A549 (cell line): Measurements from ENCODE around the gene ZNF793.

Source experiments
- CBX2 ChIP-seq: fragments of 200-600 bp; sonication (generic); IDR thresholded peaks from 2 replicates; pipeline ENCODE4 v1.6.1; 2016; ENCODE audit warnings: low read depth, mild to moderate bottlenecking, borderline replicate concordance
- JUNB ChIP-seq: fragments of >200 bp; sonication (Bioruptor Twin); formaldehyde crosslinking; IDR thresholded peaks from 2 replicates; pipeline ENCODE4 v1.6.1; 2016
- MAFK ChIP-seq: fragments of 450-650 bp; IDR thresholded peaks from 2 replicates; pipeline ENCODE4 v1.6.1; 2014; ENCODE audit not compliant: partially characterized antibody
- MAZ ChIP-seq: fragments of 150-350 bp; IDR thresholded peaks from 2 replicates; pipeline ENCODE4 v1.6.1; 2014; ENCODE audit warnings: antibody characterized with exemption, low read depth, low read length, borderline replicate concordance
- MYC ChIP-seq: IDR thresholded peaks from 2 replicates; pipeline ENCODE4 v1.6.1; 2012; ENCODE audit warnings: mild to moderate bottlenecking, inconsistent platforms, low read length, improper control_type of control experiment, borderline replicate concordance
- POLR2A ChIP-seq: IDR thresholded peaks from 2 replicates; pipeline ENCODE4 v1.6.1; 2012; ENCODE audit warnings: mild to moderate bottlenecking, low read length
- RCOR1 ChIP-seq: fragments of 150-350 bp; IDR thresholded peaks from 2 replicates; pipeline ENCODE4 v1.6.1; 2014; ENCODE audit warnings: antibody characterized with exemption, low read length, low read depth
- TF ChIP-seq, protein P1 (sequence below): fragments of 200-600 bp; sonication (generic); IDR thresholded peaks from 2 replicates; pipeline ENCODE4 v1.6.1; 2016; ENCODE audit warnings: antibody characterized with exemption, mild to moderate bottlenecking, moderate library complexity
- TF ChIP-seq, protein P2 (sequence below): fragments of >200 bp; sonication (Bioruptor Twin); formaldehyde crosslinking; IDR thresholded peaks from 3 replicates; pipeline ENCODE4 v1.5.1; 2016
- TF ChIP-seq, protein P3 (sequence below): fragments of 450-650 bp; IDR thresholded peaks from 2 replicates; pipeline ENCODE4 v1.6.1; 2014; ENCODE audit warnings: antibody characterized with exemption
- TF ChIP-seq, protein P4 (sequence below): IDR thresholded peaks from 2 replicates; pipeline ENCODE4 v1.6.1; 2012

DNA sequence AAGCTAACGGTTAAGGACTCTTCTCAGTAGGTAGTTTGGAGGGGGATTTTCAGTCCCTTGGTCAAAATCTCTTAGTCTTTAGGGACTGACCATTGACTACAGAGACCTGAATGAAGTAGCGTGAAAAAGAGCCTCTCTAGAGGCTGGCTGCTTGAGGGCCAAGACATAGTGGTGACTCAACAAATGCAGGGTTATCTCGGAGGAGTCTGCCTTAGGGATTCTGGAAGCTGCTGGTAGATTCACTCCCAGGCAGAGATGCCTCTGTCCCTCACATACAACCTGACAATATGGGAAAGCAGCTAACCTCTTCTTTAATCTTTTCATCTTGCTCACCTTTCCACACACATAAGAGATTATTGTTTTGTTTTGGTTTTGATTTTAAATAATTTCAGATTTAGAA, 5.1 kb downstream of the ZNF793 start:
- TF ChIP-seq, protein P1, sequence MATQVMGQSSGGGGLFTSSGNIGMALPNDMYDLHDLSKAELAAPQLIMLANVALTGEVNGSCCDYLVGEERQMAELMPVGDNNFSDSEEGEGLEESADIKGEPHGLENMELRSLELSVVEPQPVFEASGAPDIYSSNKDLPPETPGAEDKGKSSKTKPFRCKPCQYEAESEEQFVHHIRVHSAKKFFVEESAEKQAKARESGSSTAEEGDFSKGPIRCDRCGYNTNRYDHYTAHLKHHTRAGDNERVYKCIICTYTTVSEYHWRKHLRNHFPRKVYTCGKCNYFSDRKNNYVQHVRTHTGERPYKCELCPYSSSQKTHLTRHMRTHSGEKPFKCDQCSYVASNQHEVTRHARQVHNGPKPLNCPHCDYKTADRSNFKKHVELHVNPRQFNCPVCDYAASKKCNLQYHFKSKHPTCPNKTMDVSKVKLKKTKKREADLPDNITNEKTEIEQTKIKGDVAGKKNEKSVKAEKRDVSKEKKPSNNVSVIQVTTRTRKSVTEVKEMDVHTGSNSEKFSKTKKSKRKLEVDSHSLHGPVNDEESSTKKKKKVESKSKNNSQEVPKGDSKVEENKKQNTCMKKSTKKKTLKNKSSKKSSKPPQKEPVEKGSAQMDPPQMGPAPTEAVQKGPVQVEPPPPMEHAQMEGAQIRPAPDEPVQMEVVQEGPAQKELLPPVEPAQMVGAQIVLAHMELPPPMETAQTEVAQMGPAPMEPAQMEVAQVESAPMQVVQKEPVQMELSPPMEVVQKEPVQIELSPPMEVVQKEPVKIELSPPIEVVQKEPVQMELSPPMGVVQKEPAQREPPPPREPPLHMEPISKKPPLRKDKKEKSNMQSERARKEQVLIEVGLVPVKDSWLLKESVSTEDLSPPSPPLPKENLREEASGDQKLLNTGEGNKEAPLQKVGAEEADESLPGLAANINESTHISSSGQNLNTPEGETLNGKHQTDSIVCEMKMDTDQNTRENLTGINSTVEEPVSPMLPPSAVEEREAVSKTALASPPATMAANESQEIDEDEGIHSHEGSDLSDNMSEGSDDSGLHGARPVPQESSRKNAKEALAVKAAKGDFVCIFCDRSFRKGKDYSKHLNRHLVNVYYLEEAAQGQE = no peak
- TF ChIP-seq MAZ (no peak), POLR2A (no peak), MAFK (no peak), MYC (no peak), JUNB (no peak), RCOR1 (no peak), CBX2 (no peak)
- TF ChIP-seq, protein P2, sequence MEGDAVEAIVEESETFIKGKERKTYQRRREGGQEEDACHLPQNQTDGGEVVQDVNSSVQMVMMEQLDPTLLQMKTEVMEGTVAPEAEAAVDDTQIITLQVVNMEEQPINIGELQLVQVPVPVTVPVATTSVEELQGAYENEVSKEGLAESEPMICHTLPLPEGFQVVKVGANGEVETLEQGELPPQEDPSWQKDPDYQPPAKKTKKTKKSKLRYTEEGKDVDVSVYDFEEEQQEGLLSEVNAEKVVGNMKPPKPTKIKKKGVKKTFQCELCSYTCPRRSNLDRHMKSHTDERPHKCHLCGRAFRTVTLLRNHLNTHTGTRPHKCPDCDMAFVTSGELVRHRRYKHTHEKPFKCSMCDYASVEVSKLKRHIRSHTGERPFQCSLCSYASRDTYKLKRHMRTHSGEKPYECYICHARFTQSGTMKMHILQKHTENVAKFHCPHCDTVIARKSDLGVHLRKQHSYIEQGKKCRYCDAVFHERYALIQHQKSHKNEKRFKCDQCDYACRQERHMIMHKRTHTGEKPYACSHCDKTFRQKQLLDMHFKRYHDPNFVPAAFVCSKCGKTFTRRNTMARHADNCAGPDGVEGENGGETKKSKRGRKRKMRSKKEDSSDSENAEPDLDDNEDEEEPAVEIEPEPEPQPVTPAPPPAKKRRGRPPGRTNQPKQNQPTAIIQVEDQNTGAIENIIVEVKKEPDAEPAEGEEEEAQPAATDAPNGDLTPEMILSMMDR = no peak
- TF ChIP-seq, protein P3, sequence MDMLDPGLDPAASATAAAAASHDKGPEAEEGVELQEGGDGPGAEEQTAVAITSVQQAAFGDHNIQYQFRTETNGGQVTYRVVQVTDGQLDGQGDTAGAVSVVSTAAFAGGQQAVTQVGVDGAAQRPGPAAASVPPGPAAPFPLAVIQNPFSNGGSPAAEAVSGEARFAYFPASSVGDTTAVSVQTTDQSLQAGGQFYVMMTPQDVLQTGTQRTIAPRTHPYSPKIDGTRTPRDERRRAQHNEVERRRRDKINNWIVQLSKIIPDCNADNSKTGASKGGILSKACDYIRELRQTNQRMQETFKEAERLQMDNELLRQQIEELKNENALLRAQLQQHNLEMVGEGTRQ = no peak
- TF ChIP-seq, protein P4, sequence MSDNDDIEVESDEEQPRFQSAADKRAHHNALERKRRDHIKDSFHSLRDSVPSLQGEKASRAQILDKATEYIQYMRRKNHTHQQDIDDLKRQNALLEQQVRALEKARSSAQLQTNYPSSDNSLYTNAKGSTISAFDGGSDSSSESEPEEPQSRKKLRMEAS = no peak
